Measurements from ENCODE around the gene EPN1.

- TF ChIP-seq CTCF (conservative IDR thresholded peaks at IDR 0.05; ENCODE audit: low read depth in 2 of 2) (no peak), REST (IDR thresholded peaks at IDR 0.05; ENCODE audit: unreplicated experiment) (no peak), ZNF331 (CRISPR knock-in tag; IDR thresholded peaks at IDR 0.05; ENCODE audit: low read depth) (no peak), JUNB (IDR thresholded peaks at IDR 0.05; ENCODE audit: unreplicated experiment) (no peak), CREB1 (CRISPR knock-in tag; IDR thresholded peaks at IDR 0.05; ENCODE audit: low read depth) (no peak), POLR2AphosphoS5 (IDR thresholded peaks at IDR 0.05; ENCODE audit: low read depth) (no peak)
These were observed 39.1 kb upstream of the EPN1 start for GRCh38 chr19:55635856-55636440.

Measured in GM23338 (cell line).